ENCODE measurements around the gene PLIN1.

Gene PLIN1

GRCh38 chr15:89652666-89653065 lies 26.5 kb downstream of the PLIN1 start:
- no peak for DNase-seq (ENCODE audit: low spot score)

DNA sequence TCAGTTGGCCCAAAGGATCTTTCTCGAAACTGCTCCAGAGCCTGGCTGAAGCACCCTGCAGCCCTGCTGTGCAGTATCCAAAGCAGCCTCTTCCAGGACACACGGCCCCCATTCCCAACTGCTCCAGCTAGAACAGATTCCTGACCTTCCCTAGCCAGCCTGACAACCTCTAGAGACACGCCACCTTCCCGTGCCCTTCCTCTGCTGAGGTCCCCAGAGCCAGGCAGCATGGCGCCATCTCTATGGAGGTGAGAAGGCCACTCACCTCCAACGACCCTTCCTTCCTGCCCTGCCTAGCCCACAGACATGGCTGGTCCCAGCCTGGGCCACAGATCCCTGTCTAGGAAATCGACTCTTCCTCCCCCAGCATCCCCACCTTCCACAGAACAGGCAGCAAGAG lies 27.0 kb downstream of the PLIN1 start:
- no peak for DNase-seq (ENCODE audit: low spot score)

DNA sequence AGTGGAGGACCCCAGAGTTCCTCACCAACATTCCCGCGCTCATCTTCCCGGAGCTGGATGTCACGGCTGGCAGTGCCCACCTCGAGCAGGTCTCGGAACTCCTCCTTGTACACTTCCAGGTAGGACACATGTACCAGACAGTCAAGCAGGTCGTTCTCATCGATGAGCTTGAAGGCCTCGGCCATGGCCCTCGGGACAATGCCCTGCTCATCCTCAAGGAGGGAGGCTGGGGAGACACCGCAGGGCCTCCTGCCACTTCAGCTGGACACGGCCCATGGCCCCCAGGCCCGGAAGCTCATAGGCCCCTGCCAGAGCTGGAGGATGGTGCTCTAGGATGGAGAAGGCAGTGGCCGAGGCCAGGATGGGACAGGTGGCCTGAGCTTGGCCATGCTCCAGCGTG lies 29.5 kb downstream of the PLIN1 start:
- DNase-seq (ENCODE audit: low spot score): no peak

DNA sequence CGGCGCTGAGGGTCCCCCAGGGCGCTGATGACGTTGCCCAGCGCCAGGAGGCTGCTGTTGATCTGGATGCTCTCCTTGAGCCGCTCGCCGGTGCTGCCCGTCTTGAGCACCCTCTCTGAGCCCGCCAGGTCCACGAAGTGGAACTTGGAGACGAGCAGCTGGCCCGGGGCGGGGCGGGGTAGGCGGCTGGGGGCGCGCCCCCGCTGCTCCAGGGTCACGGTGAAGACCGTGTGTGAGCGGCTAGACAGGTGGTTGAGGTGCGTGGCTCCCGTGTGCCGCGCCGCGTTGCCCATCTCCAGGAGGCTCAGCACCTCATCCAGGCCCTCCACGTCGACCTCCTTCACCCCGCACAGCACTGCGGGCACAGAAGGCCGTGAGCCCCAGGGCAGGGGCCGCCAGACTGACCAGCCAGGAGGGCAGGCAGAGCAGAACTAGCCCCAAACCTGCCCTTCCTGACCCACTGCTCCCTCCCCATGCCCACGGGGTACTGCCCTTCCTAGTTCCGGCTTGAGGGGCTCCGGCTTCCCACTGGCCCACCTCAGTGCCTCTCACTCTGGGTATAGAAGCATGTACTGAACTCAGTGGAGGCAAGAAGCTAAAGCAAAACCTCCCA lies 30.0 kb downstream of the PLIN1 start:
- no peak for DNase-seq (ENCODE audit: low spot score)

DNA sequence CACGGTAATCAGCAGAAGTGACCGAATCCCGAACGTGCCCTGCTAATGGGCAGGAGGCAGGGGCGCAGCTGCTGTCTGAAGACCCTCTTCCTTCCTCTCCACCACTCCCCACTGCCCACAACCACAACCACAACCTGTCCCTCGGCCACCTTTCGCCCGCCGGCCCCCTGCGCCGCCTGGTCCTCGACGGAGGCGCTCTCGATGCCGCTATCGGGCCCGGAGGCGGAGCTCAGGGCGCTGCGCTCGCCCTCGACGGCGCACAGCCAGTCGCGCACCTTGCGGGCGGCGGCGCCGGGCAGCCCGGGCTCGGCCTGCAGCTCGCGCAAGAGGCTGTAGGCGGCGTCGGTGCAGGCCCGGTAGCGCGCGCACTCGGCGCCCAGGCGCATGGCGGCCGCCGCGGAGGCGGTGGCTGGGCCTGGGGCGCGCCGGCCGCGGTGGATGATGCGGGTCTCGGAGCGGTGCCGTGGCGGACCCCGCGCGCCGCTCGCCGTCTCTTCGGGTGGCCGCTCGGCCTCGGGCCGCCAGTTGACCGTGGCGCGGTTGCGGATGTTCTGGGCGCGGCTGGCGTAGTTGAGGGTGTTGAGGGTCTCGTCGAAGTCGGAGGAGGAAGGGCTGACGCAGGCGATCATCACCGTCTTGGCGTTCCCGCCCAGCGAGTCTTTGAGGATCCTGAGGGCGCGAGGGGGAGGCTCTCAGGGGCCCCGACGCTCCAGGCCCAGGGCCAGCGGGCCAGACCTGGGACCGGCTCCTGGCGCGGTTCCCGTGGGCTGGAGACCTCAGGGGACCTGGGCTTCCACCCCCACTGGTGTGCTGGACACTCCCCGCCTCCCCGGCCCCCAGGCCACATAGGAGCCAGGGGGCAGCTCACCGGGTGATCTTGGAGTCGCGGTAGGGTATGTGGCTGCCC lies 30.8 kb downstream of the PLIN1 start:
- no peak for DNase-seq (ENCODE audit: low spot score)

DNA sequence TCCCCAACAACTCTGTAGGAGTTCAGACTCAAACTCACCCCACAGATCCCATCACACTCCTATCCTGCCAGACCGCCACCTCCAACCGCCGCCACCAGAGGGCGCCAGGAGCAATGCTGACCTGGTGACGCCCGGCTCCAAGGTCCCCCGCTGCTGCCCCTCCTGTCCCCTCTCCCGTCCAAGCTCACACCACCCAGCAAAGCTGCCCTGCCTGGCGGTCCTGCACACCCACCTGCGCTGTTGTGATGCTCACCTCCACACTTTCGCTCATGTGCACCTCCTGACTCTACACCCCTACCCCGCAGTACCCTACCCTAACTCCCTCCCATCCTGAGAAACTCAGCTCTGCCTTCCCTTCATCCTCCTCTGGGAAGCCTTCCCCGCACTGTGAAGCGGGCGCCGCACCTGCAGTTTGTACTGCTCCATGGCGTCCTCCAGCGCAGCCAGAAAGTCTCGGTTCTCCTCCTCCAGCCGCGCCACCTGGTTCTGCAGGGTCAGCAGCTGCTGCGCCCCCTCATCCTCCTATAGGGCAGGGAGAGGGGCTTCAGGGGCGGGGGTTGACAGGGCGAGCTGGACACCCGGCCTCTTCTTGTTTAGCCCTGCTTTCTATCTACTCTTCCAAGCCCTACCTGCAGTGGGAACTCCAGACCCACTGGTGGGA lies 31.8 kb downstream of the PLIN1 start:
- DNase-seq (ENCODE audit: low spot score): peak; percentile 61

GRCh38 chr15:89646416-89647141 lies 32.6 kb downstream of the PLIN1 start:
- no peak for DNase-seq (ENCODE audit: low spot score)

DNA sequence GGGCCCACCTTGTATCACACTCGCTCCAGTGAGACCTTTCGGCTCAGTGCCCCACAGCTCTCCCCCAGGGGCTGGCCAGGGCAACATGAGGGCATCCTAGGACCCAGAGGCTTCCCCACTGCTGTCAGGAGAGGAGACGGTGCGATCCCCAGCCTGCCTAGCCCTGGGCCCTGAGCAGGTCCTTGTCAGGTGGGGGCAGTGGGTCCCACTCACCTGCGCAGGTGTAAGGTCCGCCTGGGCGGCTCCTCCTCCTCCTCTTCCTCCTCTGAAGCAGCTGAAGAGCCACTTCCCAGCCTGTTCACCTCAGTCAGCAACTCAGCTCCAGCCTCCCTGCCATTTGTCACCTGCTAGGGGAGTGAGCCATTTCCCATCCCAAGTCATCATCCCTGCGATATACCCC lies 33.5 kb downstream of the PLIN1 start:
- no peak for DNase-seq (ENCODE audit: low spot score)

GRCh38 chr15:89642106-89642505 lies 37.1 kb downstream of the PLIN1 start:
- no peak for DNase-seq (ENCODE audit: low spot score)

- no peak for DNase-seq (ENCODE audit: low spot score)
Measured at GRCh38 chr15:89641053-89641452, 38.1 kb downstream of the PLIN1 start.

DNA sequence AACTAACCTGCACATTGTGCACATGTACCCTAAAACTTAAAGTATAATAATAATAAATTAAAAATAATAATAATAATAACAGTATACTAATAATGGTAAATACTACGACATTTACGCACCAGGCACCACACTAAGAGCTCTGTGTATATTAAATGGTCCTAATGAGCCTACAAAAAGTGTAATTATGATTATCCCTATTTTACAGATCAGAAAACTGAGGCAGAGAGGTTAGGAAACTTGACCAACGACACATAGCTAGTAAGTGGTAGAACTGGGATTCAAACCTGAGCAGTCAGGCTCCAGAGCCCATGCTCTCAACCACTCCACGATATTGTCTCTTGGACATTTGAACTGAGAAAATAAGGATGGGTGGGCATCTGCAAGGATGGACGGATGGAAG lies 38.9 kb downstream of the PLIN1 start:
- DNase-seq (ENCODE audit: low spot score): no peak

- DNase-seq (ENCODE audit: low spot score): no peak
Measured at GRCh38 chr15:89633585-89633984, 45.6 kb downstream of the PLIN1 start.

- DNase-seq (ENCODE audit: low spot score): no peak
Measured at GRCh38 chr15:89632563-89633430, 46.4 kb downstream of the PLIN1 start.

- no peak for DNase-seq (ENCODE audit: low spot score)
Measured at GRCh38 chr15:89631902-89632264, 47.3 kb downstream of the PLIN1 start.

GRCh38 chr15:89630974-89631901 lies 47.9 kb downstream of the PLIN1 start:
- DNase-seq (ENCODE audit: low spot score): no peak

DNA sequence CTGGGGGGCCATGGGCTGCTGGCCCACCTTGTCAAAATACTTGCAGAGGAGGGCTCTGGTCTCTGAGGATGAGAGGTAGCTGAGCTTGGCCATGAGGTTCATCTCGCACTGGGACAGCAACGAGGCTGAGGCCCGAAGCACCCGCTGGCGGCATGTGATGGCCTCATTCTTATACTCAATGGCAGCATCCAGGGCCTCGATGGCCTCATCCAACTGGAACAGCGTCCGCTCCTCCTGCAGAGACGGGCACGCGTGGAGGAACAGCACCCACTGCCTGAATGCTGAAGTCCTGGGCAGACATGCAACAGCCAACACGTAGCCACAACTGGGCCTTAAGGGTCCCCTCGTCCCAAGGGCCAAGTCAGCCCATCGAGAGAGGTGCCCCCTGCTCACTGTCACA lies 48.9 kb downstream of the PLIN1 start:
- DNase-seq (ENCODE audit: low spot score): no peak

- DNase-seq (ENCODE audit: low spot score): no peak
Measured at GRCh38 chr15:89629829-89630228, 49.3 kb downstream of the PLIN1 start.

DNA sequence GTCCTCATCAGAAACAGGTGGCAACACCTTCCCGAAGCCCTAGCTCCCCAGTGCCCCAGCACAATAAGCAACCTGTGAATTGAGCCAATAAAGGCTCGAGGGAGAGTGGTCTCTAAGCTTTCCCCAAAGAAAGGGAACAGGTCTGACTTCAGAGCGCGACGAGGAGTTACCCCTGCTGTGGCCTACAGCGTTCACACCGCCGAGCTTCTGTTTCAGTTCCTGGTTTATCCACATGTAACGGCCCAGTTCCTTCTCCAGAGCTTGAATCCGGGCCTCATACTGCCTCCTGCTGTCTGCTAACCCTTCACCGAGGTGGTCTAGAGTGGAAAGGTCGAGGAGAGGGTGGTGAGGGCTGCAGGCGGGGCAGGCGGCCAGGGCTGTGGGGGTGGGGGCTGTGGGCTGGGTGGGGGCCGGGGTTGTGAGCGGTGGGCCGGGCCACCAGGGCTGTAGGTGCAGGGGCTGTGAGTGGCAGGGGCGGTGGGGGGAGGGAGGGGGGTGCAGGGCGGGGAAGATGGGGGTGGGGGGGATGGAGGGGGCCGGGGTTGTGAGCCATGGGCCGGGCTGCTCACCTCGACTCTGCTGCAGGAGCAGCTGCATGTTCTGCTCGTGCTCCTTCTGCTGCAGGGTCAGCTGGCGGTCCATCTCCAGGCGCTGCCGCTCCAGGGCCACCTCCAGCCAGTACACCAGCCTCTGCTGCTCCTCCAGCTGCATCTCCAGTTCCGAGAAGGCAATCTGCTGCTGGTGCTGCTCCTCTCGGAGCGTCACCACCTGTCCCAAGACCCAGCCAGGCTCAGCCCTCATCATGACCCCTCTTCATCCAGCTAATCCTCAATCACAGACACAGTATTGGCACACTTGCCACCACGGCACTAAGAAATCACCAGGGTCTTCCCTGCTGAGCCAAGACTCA lies 50.1 kb downstream of the PLIN1 start:
- DNase-seq (ENCODE audit: low spot score): no peak

GRCh38 chr15:89628301-89628700 lies 50.9 kb downstream of the PLIN1 start:
- no peak for DNase-seq (ENCODE audit: low spot score)
